Panc1 (cell line): ENCODE data around the gene IRS1. TPM values are rescaled to one million over a fixed set of nuclear protein-coding genes. Genes with fewer than 3 reads are reported as not detected.
A peak's percentile ranks its signal among the peaks of the same experiment; 100 is the strongest.

ENCODE experiments used
- ATAC-seq: fragments of 200-7000 bp; cut with Tn5 transposase; 2 replicates; pipeline ENCODE4 v1.9.1; 2020; ENCODE audit warnings: mild to moderate bottlenecking, moderate library complexity
- BruUV-seq: library from RNA; stranded (reverse); fragments of 400-500 nt; replicated peaks from 2 replicates; lab custom pipeline; 2021; lab: Mats Ljungman, UMichigan
- CTCF ChIA-PET: fragments of 300-600 bp; sonication (Branson Sonifier 250); formaldehyde crosslinking; loops from one replicate; lab custom pipeline; 2022; ENCODE audit warnings: antibody characterized with exemption; lab: Charles Lee
- POLR2A ChIA-PET: fragments of 300-600 bp; sonication (Branson Sonifier 250); formaldehyde crosslinking; loops from one replicate; lab custom pipeline; 2022; ENCODE audit warnings: antibody characterized with exemption; lab: Charles Lee
- DNase-seq: peaks from one replicate; pipeline ENCODE4 v3.0.0-alpha.2; 2010; ENCODE audit warnings: low read depth, low spot score
- H3K27ac ChIP-seq: 2 replicates; pipeline ENCODE4 v1.5.1; 2011; ENCODE audit warnings: mild to moderate bottlenecking, low read length, inconsistent platforms
- H3K27me3 ChIP-seq: fragments of 200-500 bp; sonication (Bioruptor generic); 2 replicates; pipeline ENCODE4 v1.6.0; 2014; ENCODE audit warnings: low read length, inconsistent platforms; ENCODE audit not compliant: control insufficient read depth, insufficient read depth
- H3K36me3 ChIP-seq: fragments of 200-500 bp; sonication (Bioruptor generic); 2 replicates; pipeline ENCODE4 v1.5.1; 2014; ENCODE audit warnings: inconsistent platforms, mild to moderate bottlenecking, low read length, moderate library complexity; ENCODE audit not compliant: control insufficient read depth, insufficient read depth
- H3K4me1 ChIP-seq: 2 replicates; pipeline ENCODE4 v1.5.1; 2011; ENCODE audit warnings: inconsistent platforms, mild to moderate bottlenecking, low read length, moderate library complexity; ENCODE audit not compliant: control insufficient read depth, insufficient read depth
- H3K4me3 ChIP-seq, 2 experiments: 2 replicates each; pipeline ENCODE4 v1.5.1; 2011 to 2012; ENCODE audit warnings: low read depth in 2 of 2, low read length in 2 of 2, mild to moderate bottlenecking in 2 of 2, inconsistent platforms in 1 of 2, moderate library complexity in 1 of 2
- H3K9me3 ChIP-seq: fragments of 200-500 bp; sonication (Bioruptor generic); 2 replicates; pipeline ENCODE4 v1.5.1; 2014; ENCODE audit warnings: low read depth, mild to moderate bottlenecking, inconsistent platforms, low read length, moderate library complexity; ENCODE audit not compliant: control insufficient read depth, insufficient read depth
- POLR2AphosphoS5 ChIP-seq: IDR thresholded peaks from 2 replicates; pipeline ENCODE4 v1.6.1; 2012; ENCODE audit warnings: mild to moderate bottlenecking, low read depth, low read length, moderate library complexity
- SIN3A ChIP-seq: IDR thresholded peaks from 2 replicates; pipeline ENCODE4 v1.6.1; 2012; ENCODE audit warnings: low read depth, mild to moderate bottlenecking, low read length, moderate library complexity, borderline replicate concordance; ENCODE audit not compliant: insufficient read depth
- TCF7L2 ChIP-seq: IDR thresholded peaks from 2 replicates; pipeline ENCODE4 v1.6.1; 2011; ENCODE audit warnings: mild to moderate bottlenecking, low read depth, low read length, inconsistent platforms
- in situ Hi-C: cut with HindIII; loops from 2 replicates; pipeline ENCODE4 v1.10.0; 2016; ENCODE audit warnings: low sequenced_read_pairs, low pct_unique_long_range_greater_than_20kb
- intact Hi-C: fragments of 100-400 bp; cut with micrococcal nuclease; formaldehyde crosslinking; loops from one replicate; pipeline ENCODE4 v1.10.0; 2022; ENCODE audit not compliant: unreplicated experiment
- total RNA-seq: library from RNA; stranded (reverse); gene quantifications from one replicate; pipeline ENCODE4 v1.2.1, GENCODE V29; 2021; ENCODE audit not compliant: unreplicated experiment
- TF ChIP-seq, protein P1 (sequence below): fragments of 450-650 bp; IDR thresholded peaks from 2 replicates; pipeline ENCODE4 v1.5.1; 2017; ENCODE audit warnings: mild to moderate bottlenecking
- TF ChIP-seq, protein P2 (sequence below), 2 experiments: IDR thresholded peaks; 2 replicates each; pipeline ENCODE4 v1.6.1; 2011 to 2012; ENCODE audit warnings: low read depth in 2 of 2, control low read depth in 1 of 2, low read length in 1 of 2, mild to moderate bottlenecking in 1 of 2, moderate library complexity in 1 of 2; ENCODE audit not compliant: insufficient read depth in 1 of 2

IRS1 gene
- total RNA-seq, 1 experiment from 2014 or later, result 27.3 TPM

DNA sequence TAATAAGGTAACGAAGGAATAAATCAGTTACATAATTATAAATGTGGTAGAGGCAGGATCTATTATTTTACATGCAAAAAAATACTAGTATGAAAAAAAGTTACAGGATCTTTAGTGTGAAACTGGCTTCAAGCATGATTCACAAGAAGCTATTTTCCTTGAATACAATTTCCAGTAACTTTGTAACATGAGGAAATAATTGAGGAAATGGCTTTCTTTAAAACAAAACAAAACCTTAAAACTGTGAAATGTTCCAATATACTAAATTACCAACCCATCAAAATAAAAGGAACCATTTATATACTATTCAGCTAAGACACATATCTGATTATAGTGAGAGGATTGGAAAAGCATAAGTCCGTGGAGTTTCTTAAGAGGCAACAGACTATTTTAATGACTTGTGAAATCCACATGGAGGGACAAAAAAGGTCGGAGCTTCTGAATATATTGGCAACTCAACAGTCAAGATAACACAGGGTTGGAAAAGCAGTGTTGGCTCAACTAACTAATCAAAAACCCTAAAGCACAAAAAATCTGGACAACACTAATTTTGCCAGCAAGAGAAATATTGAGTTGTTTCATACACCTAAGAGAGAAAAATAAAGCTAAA is 10.6 kb downstream of the IRS1 start:
- no peaks in the 10 kb centered on the region for H3K27me3 ChIP-seq
- no peak for TF ChIP-seq POLR2AphosphoS5
- TF ChIP-seq, protein P1, sequence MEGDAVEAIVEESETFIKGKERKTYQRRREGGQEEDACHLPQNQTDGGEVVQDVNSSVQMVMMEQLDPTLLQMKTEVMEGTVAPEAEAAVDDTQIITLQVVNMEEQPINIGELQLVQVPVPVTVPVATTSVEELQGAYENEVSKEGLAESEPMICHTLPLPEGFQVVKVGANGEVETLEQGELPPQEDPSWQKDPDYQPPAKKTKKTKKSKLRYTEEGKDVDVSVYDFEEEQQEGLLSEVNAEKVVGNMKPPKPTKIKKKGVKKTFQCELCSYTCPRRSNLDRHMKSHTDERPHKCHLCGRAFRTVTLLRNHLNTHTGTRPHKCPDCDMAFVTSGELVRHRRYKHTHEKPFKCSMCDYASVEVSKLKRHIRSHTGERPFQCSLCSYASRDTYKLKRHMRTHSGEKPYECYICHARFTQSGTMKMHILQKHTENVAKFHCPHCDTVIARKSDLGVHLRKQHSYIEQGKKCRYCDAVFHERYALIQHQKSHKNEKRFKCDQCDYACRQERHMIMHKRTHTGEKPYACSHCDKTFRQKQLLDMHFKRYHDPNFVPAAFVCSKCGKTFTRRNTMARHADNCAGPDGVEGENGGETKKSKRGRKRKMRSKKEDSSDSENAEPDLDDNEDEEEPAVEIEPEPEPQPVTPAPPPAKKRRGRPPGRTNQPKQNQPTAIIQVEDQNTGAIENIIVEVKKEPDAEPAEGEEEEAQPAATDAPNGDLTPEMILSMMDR, result no peak
- TF ChIP-seq TCF7L2, result no peak
- TF ChIP-seq, protein P2, sequence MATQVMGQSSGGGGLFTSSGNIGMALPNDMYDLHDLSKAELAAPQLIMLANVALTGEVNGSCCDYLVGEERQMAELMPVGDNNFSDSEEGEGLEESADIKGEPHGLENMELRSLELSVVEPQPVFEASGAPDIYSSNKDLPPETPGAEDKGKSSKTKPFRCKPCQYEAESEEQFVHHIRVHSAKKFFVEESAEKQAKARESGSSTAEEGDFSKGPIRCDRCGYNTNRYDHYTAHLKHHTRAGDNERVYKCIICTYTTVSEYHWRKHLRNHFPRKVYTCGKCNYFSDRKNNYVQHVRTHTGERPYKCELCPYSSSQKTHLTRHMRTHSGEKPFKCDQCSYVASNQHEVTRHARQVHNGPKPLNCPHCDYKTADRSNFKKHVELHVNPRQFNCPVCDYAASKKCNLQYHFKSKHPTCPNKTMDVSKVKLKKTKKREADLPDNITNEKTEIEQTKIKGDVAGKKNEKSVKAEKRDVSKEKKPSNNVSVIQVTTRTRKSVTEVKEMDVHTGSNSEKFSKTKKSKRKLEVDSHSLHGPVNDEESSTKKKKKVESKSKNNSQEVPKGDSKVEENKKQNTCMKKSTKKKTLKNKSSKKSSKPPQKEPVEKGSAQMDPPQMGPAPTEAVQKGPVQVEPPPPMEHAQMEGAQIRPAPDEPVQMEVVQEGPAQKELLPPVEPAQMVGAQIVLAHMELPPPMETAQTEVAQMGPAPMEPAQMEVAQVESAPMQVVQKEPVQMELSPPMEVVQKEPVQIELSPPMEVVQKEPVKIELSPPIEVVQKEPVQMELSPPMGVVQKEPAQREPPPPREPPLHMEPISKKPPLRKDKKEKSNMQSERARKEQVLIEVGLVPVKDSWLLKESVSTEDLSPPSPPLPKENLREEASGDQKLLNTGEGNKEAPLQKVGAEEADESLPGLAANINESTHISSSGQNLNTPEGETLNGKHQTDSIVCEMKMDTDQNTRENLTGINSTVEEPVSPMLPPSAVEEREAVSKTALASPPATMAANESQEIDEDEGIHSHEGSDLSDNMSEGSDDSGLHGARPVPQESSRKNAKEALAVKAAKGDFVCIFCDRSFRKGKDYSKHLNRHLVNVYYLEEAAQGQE (IDR thresholded peaks at IDR 0.05; ENCODE audit: insufficient read depth in 1 of 2, low read depth in 2 of 2, low read length in 1 of 2), result no peak
- no peak for TF ChIP-seq SIN3A
- in situ Hi-C loops (no loop called here), intact Hi-C loops (no loop called here)
- BruUV-seq, result no TSS peak
- DNase-seq (no peak), ATAC-seq (no peak)
- ChIA-PET POLR2A (no interaction called here), CTCF (interaction anchor here (0.6 kb wide), 1 partner anchor 10 kb away, joined by 4 read pairs; the partner anchor contains the start of gene IRS1)
- no peak overlapping the region for H3K4me3 ChIP-seq
- H3K27ac ChIP-seq, result peak overlapping the region; percentile 97
- H3K4me1 ChIP-seq, result peaks cover 35% of the 10 kb centered on the region
- no peaks in the 10 kb centered on the region for H3K36me3 ChIP-seq
- peaks cover 4% of the 10 kb centered on the region; the same call in 1 of the 2 replicates for H3K9me3 ChIP-seq

DNA sequence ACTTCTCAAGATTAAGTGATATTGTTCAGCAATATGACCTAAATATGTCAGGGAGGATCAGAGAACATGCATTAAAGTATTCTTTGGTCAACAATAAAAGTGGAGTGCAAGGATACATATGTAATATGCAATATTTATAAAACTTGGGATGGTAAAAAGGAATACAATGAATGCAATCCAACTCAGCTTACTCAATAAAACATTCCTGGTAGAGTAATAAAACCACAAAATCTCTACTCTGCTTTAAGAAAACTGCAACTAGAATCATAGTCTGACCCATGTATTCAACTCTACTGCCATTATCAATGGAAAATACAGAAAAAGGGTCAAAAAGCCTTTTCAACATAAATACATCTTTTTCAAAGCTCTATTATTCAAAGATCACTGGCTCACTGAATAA is 11.6 kb downstream of the IRS1 start:
- no TSS peak for BruUV-seq
- intact Hi-C loops (no loop called here), in situ Hi-C loops (no loop called here)
- Histone ChIP-seq H3K4me1 (peaks cover 35% of the 10 kb centered on the region), H3K36me3 (no peaks in the 10 kb centered on the region), H3K27ac (no peak overlapping the region), H3K27me3 (no peaks in the 10 kb centered on the region), H3K9me3 (peaks cover 6% of the 10 kb centered on the region; the same call in 1 of the 2 replicates), H3K4me3 (no peak overlapping the region)
- TF ChIP-seq SIN3A (no peak), POLR2AphosphoS5 (no peak), TCF7L2 (no peak)
- TF ChIP-seq, protein P2 (IDR thresholded peaks at IDR 0.05; ENCODE audit: insufficient read depth in 1 of 2, low read depth in 2 of 2, low read length in 1 of 2), result no peak
- TF ChIP-seq, protein P1, result no peak
- ChIA-PET POLR2A (interaction anchor here (0.7 kb wide), 1 partner anchor 756 kb away, joined by 13 read pairs; no protein-coding TSS in a partner anchor), CTCF (interaction anchor here (0.7 kb wide), 1 partner anchor 600 kb away, joined by 3 read pairs; no protein-coding TSS in a partner anchor)
- no peak for ATAC-seq
- no peak for DNase-seq
